DOHH2 (cell line): ENCODE measurements around the gene SLC9A5.

Experiments
- H3F3A ChIP-seq: fragments of 200-600 bp; sonication (generic), shearing (Covaris generic); 2 replicates; pipeline ENCODE4 v1.6.0; 2016; ENCODE audit warnings: antibody characterized with exemption, mild to moderate bottlenecking; ENCODE audit not compliant: control insufficient read depth, insufficient read depth
- H3K27ac ChIP-seq: fragments of 200-600 bp; sonication (generic); 2 replicates; pipeline ENCODE4 v1.5.1; 2014; ENCODE audit warnings: low read depth, mild to moderate bottlenecking, low read length, moderate library complexity
- H3K27me3 ChIP-seq: fragments of 200-600 bp; sonication (generic); 2 replicates; pipeline ENCODE4 v1.6.1; 2014; ENCODE audit warnings: mild to moderate bottlenecking, low read length, mixed read lengths; ENCODE audit not compliant: control insufficient read depth
- H3K36me3 ChIP-seq: fragments of 200-600 bp; sonication (generic); 2 replicates; pipeline ENCODE4 v1.6.1; 2014; ENCODE audit warnings: mild to moderate bottlenecking, low read length, moderate library complexity, mixed read lengths; ENCODE audit not compliant: control insufficient read depth
- H3K4me1 ChIP-seq: fragments of 200-600 bp; sonication (generic); 2 replicates; pipeline ENCODE4 v1.6.1; 2014; ENCODE audit warnings: mild to moderate bottlenecking, low read length, mixed read lengths; ENCODE audit not compliant: control insufficient read depth
- H3K4me2 ChIP-seq: fragments of 200-600 bp; sonication (generic); 2 replicates; pipeline ENCODE4 v1.6.0; 2014; ENCODE audit warnings: mild to moderate bottlenecking, low read length, moderate library complexity
- H3K4me3 ChIP-seq: fragments of 200-600 bp; sonication (generic); 2 replicates; pipeline ENCODE4 v1.5.1; 2014; ENCODE audit warnings: mild to moderate bottlenecking, low read length, mixed read lengths
- H3K79me2 ChIP-seq: fragments of 200-600 bp; sonication (generic); 2 replicates; pipeline ENCODE4 v1.6.1; 2014; ENCODE audit warnings: mild to moderate bottlenecking, low read length, mixed read lengths; ENCODE audit not compliant: control insufficient read depth
- H3K9me2 ChIP-seq: fragments of 200-600 bp; sonication (generic); replicated peaks from 2 replicates; pipeline ENCODE4 v1.6.1; 2014; ENCODE audit warnings: mild to moderate bottlenecking, low read length, mixed read lengths; ENCODE audit not compliant: control insufficient read depth
- H3K9me3 ChIP-seq: fragments of 200-600 bp; sonication (generic); 2 replicates; pipeline ENCODE4 v1.6.1; 2014; ENCODE audit warnings: antibody characterized with exemption, low read length, mixed read lengths; ENCODE audit not compliant: control insufficient read depth, insufficient read depth
- H4K20me1 ChIP-seq: fragments of 200-600 bp; sonication (generic); 2 replicates; pipeline ENCODE4 v1.6.0; 2014; ENCODE audit warnings: low read depth, mild to moderate bottlenecking, antibody characterized with exemption, low read length, moderate library complexity; ENCODE audit not compliant: control insufficient read depth, insufficient read depth
- CTCF ChIP-seq: fragments of 200-600 bp; sonication (generic); IDR thresholded peaks from one replicate; pipeline ENCODE4 v1.5.1; 2014; ENCODE audit warnings: antibody characterized with exemption, mild to moderate bottlenecking, low read depth, low read length; ENCODE audit not compliant: poor library complexity, severe bottlenecking
- EZH2phosphoT487 ChIP-seq: fragments of 200-600 bp; sonication (generic); IDR thresholded peaks from 2 replicates; pipeline ENCODE4 v1.6.1; 2017; ENCODE audit warnings: borderline replicate concordance, mild to moderate bottlenecking, antibody characterized with exemption, low read length, moderate library complexity, mixed read lengths

Gene SLC9A5

DNA sequence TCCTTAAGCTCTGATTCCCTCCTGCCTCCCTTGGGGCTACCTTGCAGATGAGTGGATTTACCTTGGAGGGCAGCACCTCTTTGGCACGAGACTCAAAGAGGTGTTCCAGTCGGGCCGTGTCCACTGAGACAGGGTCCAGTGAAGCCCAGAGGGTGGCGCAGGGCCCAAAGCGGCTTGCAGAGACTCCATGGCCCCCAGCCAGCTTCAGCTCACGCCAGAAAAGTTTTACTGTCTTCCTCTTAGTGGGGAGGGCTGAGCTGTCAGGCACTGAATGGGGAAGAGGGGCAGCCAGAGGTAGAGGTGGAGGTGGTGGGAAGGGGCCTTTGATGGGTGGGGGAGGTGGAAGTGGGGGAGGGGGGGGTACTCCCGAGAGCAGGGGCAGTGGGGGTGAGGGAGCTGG lies 15.2 kb upstream of the SLC9A5 start:
- no peak overlapping the region for H3K4me3 ChIP-seq
- no peak overlapping the region for H3K4me2 ChIP-seq
- H4K20me1 ChIP-seq, result peaks cover 5% of the 10 kb centered on the region; the same call in 1 of the 2 replicates
- H3K36me3 ChIP-seq, result peaks cover 43% of the 10 kb centered on the region
- TF ChIP-seq CTCF (no peak), EZH2phosphoT487 (no peak)
- no peaks in the 10 kb centered on the region for H3K9me2 ChIP-seq
- H3K4me1 ChIP-seq, result peaks cover 5% of the 10 kb centered on the region
- H3F3A ChIP-seq, result no peaks in the 10 kb centered on the region
- H3K27me3 ChIP-seq, result no peaks in the 10 kb centered on the region
- no peaks in the 10 kb centered on the region for H3K9me3 ChIP-seq
- no peaks in the 10 kb centered on the region; the same call in 1 of the 2 replicates for H3K79me2 ChIP-seq
- no peak overlapping the region for H3K27ac ChIP-seq

GRCh38 chr16:67234180-67234597 lies 14.6 kb upstream of the SLC9A5 start:
- Histone ChIP-seq H3K9me2 (no peaks in the 10 kb centered on the region), H4K20me1 (peaks cover 5% of the 10 kb centered on the region; the same call in 1 of the 2 replicates), H3K27ac (no peak overlapping the region), H3K4me1 (peaks cover 5% of the 10 kb centered on the region), H3K36me3 (peaks cover 37% of the 10 kb centered on the region), H3K9me3 (no peaks in the 10 kb centered on the region), H3K4me2 (no peak overlapping the region), H3F3A (no peaks in the 10 kb centered on the region), H3K4me3 (no peak overlapping the region), H3K27me3 (no peaks in the 10 kb centered on the region), H3K79me2 (no peaks in the 10 kb centered on the region)
- no peak for TF ChIP-seq CTCF
- TF ChIP-seq EZH2phosphoT487, result no peak

- H3K27ac ChIP-seq, result no peak overlapping the region
- H3K4me1 ChIP-seq, result peaks cover 5% of the 10 kb centered on the region
- H3K4me2 ChIP-seq, result no peak overlapping the region
- H3K27me3 ChIP-seq, result no peaks in the 10 kb centered on the region
- H3K9me2 ChIP-seq, result no peaks in the 10 kb centered on the region
- peaks cover 19% of the 10 kb centered on the region for H3K36me3 ChIP-seq
- no peaks in the 10 kb centered on the region for H3K79me2 ChIP-seq
- peaks cover 5% of the 10 kb centered on the region; the same call in 1 of the 2 replicates for H4K20me1 ChIP-seq
- no peaks in the 10 kb centered on the region for H3F3A ChIP-seq
- no peak overlapping the region for H3K4me3 ChIP-seq
- no peaks in the 10 kb centered on the region for H3K9me3 ChIP-seq
- TF ChIP-seq EZH2phosphoT487 (no peak), CTCF (no peak)
Measured at GRCh38 chr16:67235816-67236562, 12.8 kb upstream of the SLC9A5 start.
